Measurements from ENCODE around the gene ZBTB45. TPM values are rescaled to one million over a fixed set of nuclear protein-coding genes. Genes with fewer than 3 reads are reported as not detected.

ZBTB45 gene
- total and polyA plus RNA-seq, 9 of the 15 experiments (the other 6 are each of a cell fraction or from before 2014, with no cell fraction given): 0.08 to 16.1 (median 1.8) TPM

DNA sequence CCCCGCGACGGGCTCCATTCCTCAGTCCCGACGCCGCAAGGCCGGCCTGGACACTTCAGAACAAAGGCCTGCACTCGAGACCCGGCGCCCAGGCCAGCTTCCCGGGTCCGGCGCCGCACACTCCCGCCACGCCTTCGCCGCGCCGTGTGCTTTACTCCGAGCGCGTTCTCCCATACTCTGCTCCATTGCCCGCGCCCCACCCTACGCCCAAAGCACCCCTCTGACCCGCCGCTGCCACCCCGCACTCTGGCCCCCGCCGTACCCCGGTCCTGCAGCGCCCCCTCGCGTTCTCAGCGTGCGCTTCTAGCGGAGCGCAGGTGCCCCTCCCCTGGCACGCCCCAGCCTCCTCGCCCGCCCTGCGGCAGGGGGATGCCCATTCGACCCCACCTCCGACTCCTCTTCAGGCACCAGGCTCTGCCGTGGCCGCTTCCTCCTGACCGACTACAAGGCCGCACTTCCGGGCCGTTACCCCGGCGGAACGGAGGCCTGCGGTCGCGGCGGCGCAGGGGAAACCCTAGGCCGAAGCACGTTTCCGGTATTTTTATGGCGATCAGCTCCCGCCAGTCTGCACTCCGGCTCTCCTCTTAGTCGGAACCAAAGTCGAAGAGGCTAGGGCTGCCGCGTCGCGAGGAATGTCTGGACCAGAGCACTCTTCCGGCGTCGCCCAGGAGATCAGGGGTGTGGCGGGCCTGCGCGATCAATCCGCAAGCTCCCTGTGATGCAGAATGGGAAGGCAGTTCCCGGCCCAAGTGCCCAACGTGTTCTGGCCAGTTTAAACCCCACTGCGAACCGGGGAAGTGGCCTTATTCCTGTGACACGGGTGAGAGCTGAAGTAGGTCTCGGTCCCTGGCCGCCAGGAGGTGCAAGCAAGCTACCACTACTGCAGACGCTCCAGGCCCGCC is at the start of gene ZBTB45 (continued):
- TF ChIP-seq HDAC8 (tag; IDR thresholded peaks at IDR 0.05): no peak
- TF ChIP-seq NCOA2 (IDR thresholded peaks at IDR 0.05; ENCODE audit: partially characterized antibody in 2 of 2): no peak
- no peak for TF ChIP-seq HMG20A (CRISPR knock-in tag; conservative IDR thresholded peaks at IDR 0.05)
- peak; percentile 64; the same call in 1 of the 2 replicates for TF ChIP-seq NFATC3 (IDR thresholded peaks at IDR 0.05)
- TF ChIP-seq KLF1 (tag; IDR thresholded peaks at IDR 0.05): peak; percentile 86
- TF ChIP-seq HNRNPH1 (optimal IDR thresholded peaks at IDR 0.05; ENCODE audit: low read depth, low read length): no peak
- peak; percentile 32 for TF ChIP-seq CHD2 (IDR thresholded peaks at IDR 0.05; ENCODE audit: low read depth, low read length)
- peak in 1 of 2 experiments; percentile 78; a peak in 2 of 4 replicates for TF ChIP-seq FOXA3 (CRISPR knock-in tag; conservative IDR thresholded peaks at IDR 0.05 in 1 of 2, IDR thresholded peaks at IDR 0.05 in 1 of 2)
- TF ChIP-seq CBX3 (IDR thresholded peaks at IDR 0.05; ENCODE audit: borderline replicate concordance in 1 of 2, low read length in 2 of 2): peak in 1 of 2 experiments; percentile 72; a peak in 2 of 3 replicates
- TF ChIP-seq PRPF4 (IDR thresholded peaks at IDR 0.05; ENCODE audit: insufficient read depth, low read depth, low read length, poor library complexity, severe bottlenecking): peak; percentile 53
- TF ChIP-seq, protein P1, sequence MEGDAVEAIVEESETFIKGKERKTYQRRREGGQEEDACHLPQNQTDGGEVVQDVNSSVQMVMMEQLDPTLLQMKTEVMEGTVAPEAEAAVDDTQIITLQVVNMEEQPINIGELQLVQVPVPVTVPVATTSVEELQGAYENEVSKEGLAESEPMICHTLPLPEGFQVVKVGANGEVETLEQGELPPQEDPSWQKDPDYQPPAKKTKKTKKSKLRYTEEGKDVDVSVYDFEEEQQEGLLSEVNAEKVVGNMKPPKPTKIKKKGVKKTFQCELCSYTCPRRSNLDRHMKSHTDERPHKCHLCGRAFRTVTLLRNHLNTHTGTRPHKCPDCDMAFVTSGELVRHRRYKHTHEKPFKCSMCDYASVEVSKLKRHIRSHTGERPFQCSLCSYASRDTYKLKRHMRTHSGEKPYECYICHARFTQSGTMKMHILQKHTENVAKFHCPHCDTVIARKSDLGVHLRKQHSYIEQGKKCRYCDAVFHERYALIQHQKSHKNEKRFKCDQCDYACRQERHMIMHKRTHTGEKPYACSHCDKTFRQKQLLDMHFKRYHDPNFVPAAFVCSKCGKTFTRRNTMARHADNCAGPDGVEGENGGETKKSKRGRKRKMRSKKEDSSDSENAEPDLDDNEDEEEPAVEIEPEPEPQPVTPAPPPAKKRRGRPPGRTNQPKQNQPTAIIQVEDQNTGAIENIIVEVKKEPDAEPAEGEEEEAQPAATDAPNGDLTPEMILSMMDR (IDR thresholded peaks at IDR 0.05 in 2 of 3, conservative IDR thresholded peaks at IDR 0.05 in 1 of 3; ENCODE audit: insufficient read depth in 2 of 3, low read depth in 1 of 3, low read length in 3 of 3): peak; percentile 77 to 86 (median 82)
- TF ChIP-seq POLR2G (IDR thresholded peaks at IDR 0.05; ENCODE audit: low read depth, low read length): peak; percentile 96
- TF ChIP-seq HEY1 (CRISPR knock-in tag; IDR thresholded peaks at IDR 0.05; ENCODE audit: borderline replicate concordance): no peak
- TF ChIP-seq, protein P2, sequence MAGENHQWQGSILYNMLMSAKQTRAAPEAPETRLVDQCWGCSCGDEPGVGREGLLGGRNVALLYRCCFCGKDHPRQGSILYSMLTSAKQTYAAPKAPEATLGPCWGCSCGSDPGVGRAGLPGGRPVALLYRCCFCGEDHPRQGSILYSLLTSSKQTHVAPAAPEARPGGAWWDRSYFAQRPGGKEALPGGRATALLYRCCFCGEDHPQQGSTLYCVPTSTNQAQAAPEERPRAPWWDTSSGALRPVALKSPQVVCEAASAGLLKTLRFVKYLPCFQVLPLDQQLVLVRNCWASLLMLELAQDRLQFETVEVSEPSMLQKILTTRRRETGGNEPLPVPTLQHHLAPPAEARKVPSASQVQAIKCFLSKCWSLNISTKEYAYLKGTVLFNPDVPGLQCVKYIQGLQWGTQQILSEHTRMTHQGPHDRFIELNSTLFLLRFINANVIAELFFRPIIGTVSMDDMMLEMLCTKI (IDR thresholded peaks at IDR 0.05; ENCODE audit: partially characterized antibody): no peak

Data from K562 (cell line).